Brain microvascular endothelial cell (primary cell): ENCODE data around the gene CALB2.

Source experiments
- DNase-seq: peaks from one replicate; pipeline ENCODE4 v3.0.0-alpha.2; 2020
- H3K27ac ChIP-seq: fragments of 250-450 bp; sonication (Bioruptor Pico); 2 replicates; pipeline ENCODE4 v1.5.1; 2020; ENCODE audit warnings: mild to moderate bottlenecking, moderate library complexity
- H3K27me3 ChIP-seq: fragments of 250-450 bp; sonication (Bioruptor Pico); replicated peaks from 2 replicates; pipeline ENCODE4 v1.5.1; 2020; ENCODE audit warnings: mild to moderate bottlenecking
- H3K36me3 ChIP-seq: fragments of 250-450 bp; sonication (Bioruptor Pico); replicated peaks from 2 replicates; pipeline ENCODE4 v1.5.1; 2020; ENCODE audit warnings: mild to moderate bottlenecking
- H3K4me3 ChIP-seq: 2 replicates; pipeline ENCODE4 v1.5.1; 2011; ENCODE audit warnings: low read depth, mild to moderate bottlenecking, control low read depth, low read length, moderate library complexity
- CTCF ChIP-seq: IDR thresholded peaks from 2 replicates; pipeline ENCODE4 v1.5.1; 2011; ENCODE audit warnings: low read depth, mild to moderate bottlenecking, moderate library complexity, low read length, control low read depth, inconsistent platforms; ENCODE audit errors: missing control alignments
- in situ Hi-C: cut with HindIII; loops from 2 replicates; pipeline ENCODE4 v1.10.0; 2017; ENCODE audit warnings: low sequenced_read_pairs, low pct_ligation_motif_present

Gene CALB2

GRCh38 chr16:71328151-71328550 lies 30.4 kb upstream of the CALB2 start:
- in situ Hi-C loops: no loop called here
- H3K4me3 ChIP-seq: no peak overlapping the region
- no peaks in the 10 kb centered on the region for H3K36me3 ChIP-seq
- no peaks in the 10 kb centered on the region for H3K27me3 ChIP-seq
- no peak for TF ChIP-seq CTCF
- no peak overlapping the region for H3K27ac ChIP-seq
- DNase-seq: no peak

- Histone ChIP-seq H3K4me3 (no peak overlapping the region), H3K36me3 (no peaks in the 10 kb centered on the region), H3K27ac (no peak overlapping the region), H3K27me3 (no peaks in the 10 kb centered on the region)
- no peak for TF ChIP-seq CTCF
- no peak for DNase-seq
- in situ Hi-C loops: no loop called here
Measured at GRCh38 chr16:71337631-71338030, 20.9 kb upstream of the CALB2 start.

- H3K4me3 ChIP-seq: no peak overlapping the region
- H3K27me3 ChIP-seq: no peaks in the 10 kb centered on the region
- H3K36me3 ChIP-seq: no peaks in the 10 kb centered on the region
- DNase-seq: no peak
- in situ Hi-C loops: no loop called here
- TF ChIP-seq CTCF: no peak
- no peak overlapping the region for H3K27ac ChIP-seq
Measured at GRCh38 chr16:71338193-71338592, 20.3 kb upstream of the CALB2 start.

- H3K36me3 ChIP-seq: no peaks in the 10 kb centered on the region
- no peak for DNase-seq
- H3K27ac ChIP-seq: no peak overlapping the region
- H3K27me3 ChIP-seq: no peaks in the 10 kb centered on the region
- TF ChIP-seq CTCF: no peak
- in situ Hi-C loops: no loop called here
- H3K4me3 ChIP-seq: no peak overlapping the region
Measured at GRCh38 chr16:71338632-71339031, 19.9 kb upstream of the CALB2 start.

GRCh38 chr16:71339236-71340171 lies 19.0 kb upstream of the CALB2 start:
- DNase-seq: no peak
- TF ChIP-seq CTCF: no peak
- H3K27me3 ChIP-seq: no peaks in the 10 kb centered on the region
- H3K36me3 ChIP-seq: no peaks in the 10 kb centered on the region
- in situ Hi-C loops: no loop called here
- H3K4me3 ChIP-seq: no peak overlapping the region
- no peak overlapping the region for H3K27ac ChIP-seq

- Histone ChIP-seq H3K27ac (no peak overlapping the region), H3K36me3 (no peaks in the 10 kb centered on the region), H3K27me3 (no peaks in the 10 kb centered on the region), H3K4me3 (no peak overlapping the region)
- DNase-seq: no peak
- in situ Hi-C loops: no loop called here
- no peak for TF ChIP-seq CTCF
Measured at GRCh38 chr16:71340406-71340805, 18.1 kb upstream of the CALB2 start.
